Middle frontal gyrus (tissue), 1 donor: ENCODE data around the gene HPCAL1.
"Not testable (repeated sequence)": the region's sequence is repeated elsewhere in the genome, so short reads cannot be mapped to it uniquely, and the experiment has no call there.

Experiments used
- DNase-seq: peaks from one replicate; pipeline ENCODE4 v3.0.0-alpha.2; 2015; ENCODE audit warnings: low spot score; ENCODE audit errors: extremely low spot score

Gene HPCAL1

DNA sequence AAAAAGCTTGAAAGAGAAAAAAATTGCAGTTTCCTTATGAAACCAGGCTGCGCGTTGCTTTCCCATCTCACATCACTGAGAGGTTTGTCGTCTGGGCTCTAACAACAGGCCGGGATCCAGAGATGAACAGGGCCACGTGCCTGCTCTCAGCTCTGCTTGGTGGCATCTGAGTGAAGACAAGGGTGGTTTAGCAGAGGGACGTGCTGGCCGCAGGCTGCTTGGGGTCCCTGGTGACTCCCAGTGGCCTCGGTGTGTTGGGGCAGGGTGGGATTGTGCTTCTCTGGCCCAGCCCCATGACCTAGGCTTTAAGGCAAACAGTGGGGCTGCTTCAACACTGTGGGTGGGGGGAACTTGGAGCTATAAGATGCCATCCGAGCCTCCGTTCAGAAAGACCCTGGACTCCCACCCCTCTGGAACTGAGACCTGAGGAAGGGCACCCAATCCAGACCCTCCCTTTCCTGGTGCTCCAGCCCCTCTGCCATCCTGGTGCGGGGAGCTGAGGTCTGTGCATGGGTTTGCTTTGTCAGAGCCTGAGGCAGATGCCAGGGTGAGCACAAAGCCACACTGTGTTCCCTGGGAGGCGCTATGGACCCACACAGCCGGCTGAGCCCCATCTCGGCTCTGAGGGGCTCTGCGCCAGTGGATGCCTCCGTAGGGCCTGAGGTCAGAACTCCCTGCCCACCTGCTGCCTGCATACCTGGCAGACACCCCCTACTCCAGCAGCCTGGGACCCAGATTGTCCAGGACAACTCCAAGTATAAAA, 18.4 kb upstream of the HPCAL1 start:
- peak; percentile 74 for DNase-seq

DNA sequence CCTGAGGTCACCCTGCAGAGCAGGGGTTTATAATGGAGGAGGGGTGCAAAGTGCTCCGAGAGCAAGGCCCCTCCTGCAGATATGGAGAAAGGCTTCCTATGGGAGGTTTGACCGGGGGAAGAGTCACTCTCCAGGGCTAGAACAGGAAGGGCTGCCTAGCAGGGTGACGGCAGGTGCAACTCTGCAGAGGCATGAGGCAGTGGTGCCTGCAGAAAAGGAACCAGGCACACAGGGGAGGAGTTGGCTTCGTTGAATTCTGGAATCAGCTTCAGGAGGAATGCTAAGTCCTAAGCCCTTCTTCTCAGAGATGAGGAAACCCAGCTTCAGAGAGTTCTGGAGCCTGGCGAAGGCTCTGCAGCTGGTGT, 17.5 kb upstream of the HPCAL1 start:
- no peak for DNase-seq

DNA sequence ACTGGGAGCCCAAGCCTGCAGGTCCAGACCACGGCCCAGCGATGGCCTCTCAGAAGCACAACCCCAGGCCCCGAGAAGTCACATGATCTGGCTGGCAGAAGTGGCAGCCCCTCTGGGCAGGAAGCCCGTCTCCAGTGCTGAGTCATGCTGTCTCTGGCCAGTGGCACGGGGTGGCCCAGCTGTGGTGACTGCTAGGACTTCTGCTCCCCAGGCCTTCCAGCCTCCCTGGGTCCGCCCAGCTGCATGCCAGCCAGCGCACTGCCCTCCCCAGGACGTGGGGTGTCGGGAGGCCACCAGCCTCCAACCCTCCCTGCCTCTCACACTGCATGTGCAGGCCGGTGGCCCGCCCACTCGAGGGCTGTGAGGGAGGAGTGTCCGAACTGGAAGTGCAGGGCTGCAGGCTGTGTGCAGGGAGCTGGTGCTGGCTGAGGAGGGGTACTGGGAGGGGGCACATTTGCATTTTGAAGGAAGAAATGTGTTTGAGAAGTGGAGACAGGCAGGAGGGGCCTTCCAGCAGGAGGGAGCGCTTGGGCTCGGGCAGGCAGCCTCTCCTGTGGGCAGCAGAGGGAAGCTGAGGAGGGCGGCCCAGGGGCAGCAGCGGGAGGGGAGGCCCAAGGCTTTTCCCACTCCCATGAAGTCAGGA, 17.0 kb upstream of the HPCAL1 start:
- DNase-seq: peak; percentile 78

DNA sequence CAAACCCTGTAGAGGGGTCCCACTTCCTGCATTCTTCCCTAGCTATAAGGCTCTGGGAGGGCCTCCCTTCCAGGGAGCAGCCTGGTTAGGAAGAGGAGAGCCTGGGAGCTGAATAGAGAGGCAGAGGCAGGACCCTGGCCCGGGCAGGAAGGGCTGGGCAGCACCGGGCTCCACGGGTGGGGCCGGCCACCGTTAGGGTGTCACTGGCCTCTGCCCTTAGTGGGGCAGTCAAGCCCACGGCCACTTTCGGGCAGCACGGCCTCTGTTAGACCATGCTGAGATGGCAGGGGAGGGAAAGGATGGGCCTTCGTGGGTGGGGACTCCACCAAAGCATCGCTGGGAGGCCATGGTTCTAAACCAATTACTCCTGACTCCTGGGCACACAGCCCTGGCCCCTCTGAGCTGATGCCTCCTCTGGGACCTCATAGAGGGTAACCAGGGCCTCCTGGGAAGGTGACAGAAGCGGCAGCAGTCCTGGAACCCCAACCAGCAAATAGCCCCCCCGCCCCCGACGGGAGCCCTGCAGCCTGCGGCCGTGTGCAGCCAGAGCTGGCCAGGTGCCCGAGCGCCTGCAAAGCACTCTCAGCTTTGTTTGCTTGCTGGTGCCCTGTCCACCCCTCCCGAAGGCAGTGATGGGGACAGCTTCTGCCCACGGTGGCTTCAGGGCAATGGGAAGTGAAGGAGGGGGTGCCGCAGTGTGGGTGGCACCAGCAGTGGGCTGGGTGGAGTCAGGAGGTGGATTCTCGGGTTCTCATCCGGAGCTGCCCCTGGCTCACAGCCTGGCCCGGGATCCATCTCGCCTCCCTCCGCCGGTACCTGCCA, 16.3 kb upstream of the HPCAL1 start:
- no peak for DNase-seq

DNA sequence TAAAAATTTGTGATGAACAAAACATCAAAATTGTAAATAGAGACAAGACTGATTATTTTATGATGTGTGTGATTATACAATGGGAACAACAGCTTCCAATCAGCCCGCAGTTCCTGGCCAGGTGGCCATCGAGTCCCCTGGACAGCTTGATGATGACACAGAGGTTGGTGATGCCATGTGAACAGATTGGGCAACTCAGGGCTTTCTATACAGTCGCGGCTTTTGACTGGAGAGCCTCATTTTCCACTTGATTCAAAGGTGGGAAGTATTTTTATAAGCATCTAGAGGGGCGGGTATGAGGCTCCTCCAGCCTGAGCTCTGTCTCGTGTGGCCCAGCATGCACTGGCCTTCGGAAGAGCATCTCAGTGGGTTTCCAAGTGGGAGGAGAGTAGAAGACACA, 14.9 kb upstream of the HPCAL1 start:
- DNase-seq: no peak

DNA sequence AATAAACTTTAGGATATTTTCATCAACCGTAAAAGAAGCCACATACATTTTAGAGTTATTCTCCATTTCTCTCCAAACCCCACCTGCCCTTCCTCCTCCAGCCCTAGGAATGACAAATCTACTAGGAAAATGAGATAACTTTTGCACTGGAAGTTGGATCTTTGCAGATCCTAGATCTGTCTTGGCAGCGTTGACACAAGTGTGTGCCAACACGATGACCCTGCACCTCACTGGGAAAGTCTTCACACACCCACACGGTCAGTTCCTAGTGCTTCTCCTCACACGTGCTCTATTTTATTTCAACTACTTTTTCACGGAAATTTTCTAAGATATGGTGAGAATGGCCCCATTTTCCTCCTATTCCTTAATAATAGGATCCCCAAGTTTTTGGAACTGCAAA, 14.1 kb upstream of the HPCAL1 start:
- DNase-seq: no peak

DNA sequence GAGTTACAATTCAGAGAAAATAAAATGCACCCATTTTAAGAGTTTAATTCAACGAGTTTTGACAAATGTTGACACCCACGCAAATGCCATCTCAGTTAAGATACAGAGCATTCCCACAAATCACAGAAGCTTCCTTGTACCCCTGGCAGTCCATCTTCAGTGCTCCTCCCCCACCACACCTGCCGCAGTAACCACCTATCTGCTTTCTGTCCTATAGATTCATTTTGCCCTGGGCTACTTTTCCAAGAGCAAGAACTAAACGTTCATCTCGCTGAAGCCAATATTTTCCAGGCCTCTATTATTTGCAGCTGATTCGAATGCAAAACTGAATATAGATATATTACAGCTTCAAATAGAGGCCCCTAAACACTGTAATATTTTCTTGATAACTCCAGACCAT, 13.4 kb upstream of the HPCAL1 start:
- no peak for DNase-seq

DNA sequence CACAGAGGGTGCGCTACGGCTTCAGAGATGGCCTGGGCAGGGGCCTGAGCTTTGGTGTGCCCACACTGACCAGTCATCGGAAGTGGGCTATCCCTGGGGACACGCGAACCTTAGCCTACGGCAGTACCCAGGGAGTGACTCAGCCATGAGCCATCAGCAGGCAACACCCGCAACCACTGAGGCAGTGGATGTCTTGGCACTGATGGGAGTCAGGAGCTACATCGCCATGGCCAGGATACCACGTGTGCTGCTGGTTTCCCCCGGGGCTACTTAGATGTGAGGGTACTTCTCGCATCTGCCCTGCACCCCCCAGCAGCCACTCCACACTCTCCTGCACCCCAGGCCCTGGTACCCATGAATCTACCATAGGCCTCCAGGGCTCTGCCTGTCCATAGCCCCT, 12.8 kb upstream of the HPCAL1 start:
- DNase-seq: no peak

DNA sequence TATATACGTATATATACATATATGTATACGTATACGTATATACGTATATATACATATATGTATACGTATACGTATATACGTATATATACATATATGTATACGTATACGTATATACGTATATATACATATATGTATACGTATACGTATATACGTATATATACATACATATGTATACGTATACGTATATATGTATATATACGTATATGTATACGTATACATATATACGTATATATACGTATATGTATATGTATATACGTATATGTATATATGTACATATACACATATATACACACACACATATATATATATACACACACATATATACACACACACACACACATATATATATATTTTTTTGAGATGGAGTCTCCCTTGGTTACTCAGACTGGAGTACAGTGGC, 11.3 kb upstream of the HPCAL1 start:
- not testable (repeated sequence) for DNase-seq

DNA sequence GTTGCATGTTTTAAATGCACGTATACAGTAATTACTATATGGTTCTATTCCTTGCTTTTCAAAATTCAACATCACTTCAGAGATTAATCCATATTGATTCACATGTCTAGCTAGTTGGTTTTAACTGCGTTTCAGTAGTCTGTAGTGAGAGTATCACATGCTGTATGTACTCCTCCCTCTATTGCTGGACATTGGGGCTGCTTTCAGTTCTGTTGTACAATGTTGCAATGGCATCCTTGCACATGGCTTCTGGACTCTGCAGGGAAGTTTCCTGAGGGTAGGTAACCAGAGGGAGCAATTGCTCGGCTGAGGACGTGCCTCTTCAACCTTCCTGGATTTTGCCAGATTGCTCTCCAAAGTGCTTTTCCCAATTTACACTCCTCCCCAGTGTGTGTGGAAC, 10.7 kb upstream of the HPCAL1 start:
- DNase-seq: no peak

DNA sequence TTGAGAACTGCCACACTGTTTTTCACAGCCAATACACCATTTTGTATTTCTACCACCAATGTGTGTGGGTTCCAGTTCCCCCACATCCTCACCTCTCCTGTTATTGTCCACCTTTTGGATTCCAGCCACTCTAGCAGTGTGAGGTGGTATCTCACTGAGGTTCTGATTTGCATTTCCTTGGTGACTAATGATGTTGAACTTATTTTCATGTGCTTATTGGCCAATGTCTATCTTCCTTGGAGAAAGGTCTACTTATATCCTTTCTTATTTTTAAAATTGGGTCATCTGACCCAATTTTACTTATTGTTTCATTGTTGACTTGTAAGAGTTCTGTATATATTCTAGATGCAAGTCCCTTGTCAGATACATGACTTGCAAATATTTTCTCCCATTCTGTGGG, 9.1 kb upstream of the HPCAL1 start:
- no peak for DNase-seq

DNA sequence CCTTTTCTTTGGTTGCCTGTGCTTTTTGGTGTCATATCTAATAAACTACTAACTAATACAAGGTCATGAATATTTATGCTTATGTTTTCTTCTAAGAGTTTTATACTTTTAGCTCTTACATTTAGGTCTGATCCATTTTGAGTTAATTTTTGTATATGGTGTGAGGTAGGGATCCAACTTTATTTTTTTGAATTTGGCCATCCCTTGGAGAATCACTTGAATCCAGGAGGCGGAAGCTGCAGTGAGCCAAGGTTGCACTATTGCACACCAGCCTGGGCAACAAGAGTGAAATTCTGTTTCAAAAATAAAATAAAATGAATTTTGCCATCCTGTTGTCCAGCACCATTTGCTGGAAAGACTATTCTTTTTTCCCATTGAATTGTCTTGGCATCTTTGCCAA, 8.6 kb upstream of the HPCAL1 start:
- no peak for DNase-seq

DNA sequence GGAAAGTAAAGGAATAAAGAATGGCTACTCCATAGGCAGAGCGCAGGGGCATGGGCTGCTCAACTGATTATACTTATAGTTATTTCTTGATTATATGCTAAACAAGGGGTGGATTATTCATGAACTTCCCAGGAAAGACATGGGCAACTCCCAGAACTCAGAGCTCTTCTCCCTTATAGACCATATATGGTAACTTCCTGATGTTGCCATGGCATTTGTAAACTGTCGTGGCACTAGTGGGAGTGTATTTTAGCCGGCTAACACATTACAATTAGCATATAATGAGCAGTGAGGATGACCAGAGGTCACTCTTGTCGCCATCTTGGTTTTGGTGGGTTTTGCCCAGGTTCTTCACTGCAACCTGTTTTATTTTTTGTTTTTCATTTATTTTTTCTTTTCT, 7.1 kb upstream of the HPCAL1 start:
- not testable (repeated sequence) for DNase-seq

DNA sequence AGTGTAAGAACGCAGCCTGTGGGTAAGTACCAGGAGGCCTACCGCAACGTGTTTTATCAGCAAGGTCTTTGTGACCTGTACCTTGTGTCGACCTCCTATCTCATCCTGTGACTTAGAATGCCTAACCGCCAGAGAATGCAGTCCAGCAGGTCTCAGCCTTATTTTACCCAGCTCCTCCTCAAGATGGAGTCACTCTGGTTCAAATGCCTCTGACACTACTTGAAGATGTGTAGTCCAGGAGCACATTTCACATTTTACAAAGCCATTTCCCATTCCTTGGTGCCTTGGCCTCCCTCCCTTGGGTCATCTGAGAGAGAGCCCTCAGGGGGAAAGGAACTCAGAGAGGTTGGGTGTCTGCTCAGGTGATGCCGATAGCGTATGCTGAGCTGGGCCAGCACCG, 6.6 kb upstream of the HPCAL1 start:
- DNase-seq: no peak

DNA sequence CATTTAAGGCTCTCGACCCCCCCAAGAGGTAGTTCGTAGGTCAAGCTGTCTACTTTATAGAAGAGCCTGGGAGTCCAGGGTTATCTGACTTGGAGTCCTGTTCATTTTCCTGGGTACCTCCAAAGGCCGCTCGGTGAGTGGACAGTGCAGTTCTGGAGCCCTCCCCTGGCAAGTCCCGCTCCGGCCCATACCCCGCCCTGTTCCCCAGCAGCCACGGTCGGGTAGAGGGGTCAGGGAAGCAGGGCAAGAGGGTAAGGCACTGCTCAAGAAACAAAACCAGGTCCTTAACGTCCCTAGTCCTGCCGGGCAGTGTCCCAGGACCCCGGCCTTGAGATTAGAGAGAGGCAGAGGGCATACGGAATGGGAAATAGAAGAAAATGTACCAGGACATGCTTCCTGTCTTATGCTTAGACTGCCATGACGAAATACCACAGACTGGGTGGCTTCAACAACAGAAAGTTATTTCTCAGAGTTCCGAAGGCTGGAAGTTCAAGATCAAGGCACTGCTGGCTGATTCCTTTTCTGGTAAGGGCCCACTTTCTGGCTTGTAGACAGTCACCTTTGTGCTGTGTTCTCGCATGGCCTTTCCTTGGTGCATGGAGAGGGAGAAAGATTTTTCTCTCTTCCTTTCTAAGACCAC, 5.4 kb upstream of the HPCAL1 start:
- no peak for DNase-seq

DNA sequence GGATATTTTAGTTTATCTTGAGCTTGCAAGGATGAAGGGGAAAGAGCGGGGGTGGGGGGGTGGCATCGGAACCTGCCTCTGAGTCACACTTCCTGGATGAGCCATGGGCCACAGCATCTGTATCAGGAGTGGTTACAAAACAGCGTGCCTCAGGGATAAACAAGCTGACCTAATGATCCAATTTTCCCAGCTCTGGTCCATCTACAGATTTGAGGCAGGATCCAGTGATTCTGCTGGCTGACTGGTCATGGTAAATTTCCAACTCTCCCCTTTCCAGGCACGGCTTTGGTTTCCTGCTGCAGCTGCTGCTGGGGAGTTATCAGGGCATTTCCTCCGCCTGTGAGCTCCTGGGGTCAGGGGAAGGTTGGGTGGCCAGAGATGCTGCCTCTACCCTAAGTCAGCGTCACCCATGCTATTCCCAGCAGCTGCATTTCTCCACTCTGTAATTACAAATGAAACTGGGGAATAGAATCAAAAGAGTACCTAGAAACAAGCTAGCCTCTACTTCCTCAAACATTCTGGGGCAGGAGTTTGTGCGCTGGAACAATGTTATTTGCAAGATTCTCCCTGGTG, 4.7 kb upstream of the HPCAL1 start:
- DNase-seq: no peak

DNA sequence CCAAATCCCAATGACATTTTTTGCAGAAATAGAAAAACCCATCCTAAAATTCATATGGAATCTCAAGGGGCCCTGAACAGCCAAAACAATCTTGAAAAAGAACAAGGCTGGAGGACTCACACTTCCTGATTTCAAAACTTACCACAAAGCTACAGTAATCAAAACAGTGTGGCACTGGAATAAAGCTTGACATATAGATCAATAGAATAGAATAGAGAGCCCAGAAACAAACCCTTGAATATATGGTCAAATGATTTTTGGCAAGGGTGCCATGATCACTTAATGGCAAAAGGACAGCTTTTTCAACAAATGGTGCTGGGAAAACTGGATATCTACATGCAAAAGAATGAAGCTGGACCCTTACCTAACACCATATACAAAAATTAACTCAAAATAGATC, 3.9 kb upstream of the HPCAL1 start:
- DNase-seq: not testable (repeated sequence)

DNA sequence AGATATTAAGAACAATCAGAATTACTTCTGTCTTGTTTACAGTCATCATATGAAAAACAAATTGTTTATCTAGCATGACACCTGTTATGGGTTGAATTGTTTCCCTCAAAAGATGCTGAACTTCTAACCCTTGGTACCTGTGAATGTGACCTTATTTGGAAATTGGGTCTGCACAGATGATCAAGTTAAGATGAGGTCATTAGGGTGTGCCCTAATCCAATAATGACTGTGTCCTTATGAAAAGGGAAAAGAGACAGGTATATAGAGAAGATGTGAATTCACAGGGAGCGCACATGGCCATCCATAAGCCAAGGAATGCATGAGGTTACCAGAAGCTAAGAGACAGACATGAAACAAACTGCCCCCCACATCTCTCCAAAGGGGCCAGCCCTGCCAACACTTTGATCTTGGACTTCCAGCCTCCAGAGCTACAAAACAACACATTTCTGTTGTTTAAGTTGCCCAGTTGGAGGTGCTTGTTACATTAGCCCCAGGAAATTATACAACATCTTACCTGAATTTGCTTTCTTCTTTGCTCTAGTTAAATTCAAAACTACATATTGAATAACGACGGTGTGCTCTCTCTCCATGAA, 2.3 kb upstream of the HPCAL1 start:
- DNase-seq: no peak

DNA sequence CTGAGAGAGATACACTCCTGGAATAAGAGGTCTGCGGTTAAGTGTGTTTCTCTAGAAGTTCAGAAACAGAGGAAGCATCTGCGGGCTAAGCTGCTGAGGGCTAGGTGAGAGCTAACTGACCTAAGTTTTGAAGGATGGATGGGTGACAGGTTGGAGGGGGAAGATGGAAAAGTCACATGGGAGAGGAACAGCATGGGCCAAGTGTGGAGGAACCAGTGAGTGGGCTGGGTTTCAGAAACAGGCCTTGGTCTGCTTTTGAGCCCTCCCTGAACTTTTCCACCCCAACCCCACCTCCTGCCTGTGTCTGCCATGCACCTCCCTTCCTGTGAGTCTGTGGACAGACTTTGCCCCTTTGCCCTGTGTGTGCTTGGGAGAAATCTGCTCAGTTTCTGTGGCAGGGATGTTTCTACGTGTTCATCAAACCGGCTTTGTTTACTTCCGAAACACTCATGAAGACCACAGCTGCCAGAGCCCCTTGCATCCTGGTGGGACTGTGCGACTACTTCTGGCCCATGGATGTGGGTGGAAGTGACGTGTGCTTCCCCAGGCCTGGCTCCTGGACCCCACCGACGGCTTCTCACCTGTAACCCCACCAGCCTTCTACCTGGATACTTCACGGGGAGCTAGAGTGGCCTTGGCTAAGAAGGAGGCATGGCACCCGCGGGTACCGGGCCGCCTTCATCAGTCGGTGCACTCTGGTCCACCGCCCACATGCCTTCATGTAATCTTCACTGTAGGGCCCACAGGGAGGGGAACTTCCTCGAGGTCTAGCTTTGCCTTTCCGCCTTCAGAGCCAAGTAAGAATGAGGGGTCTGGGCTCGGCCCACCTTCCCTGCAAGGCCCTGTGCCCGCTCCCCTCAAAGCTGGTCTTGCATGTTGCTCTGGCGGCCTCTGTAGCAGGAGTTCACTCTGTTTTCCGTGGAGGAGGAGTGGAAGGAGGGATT, 1.4 kb upstream of the HPCAL1 start:
- no peak for DNase-seq

DNA sequence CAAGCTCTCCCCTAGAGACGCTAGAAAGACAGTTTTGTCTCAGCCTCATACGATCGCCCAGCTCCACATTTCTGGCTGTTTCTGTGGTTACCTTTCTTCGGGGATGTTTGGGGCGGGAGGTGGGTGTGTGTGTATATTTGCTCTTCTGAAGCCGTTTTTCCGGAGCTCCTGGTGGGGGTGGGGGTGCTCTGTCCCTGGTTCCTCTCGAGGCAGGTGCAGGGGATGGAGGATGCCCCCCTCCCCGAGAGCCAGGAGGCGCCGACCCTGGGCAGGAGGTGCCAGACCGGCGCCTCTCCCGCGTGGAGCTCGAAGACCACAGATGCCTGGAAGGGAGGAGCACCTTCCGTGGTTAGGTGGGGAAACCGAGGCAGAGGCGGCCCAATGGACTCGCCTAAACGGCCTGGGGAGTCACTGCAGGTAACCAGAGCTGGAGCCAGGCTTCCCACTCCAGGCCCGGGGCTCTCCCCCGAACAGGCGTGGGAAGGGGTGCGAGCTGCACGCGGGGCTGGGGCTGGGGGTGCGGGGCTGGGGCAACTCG, 694 bp upstream of the HPCAL1 start:
- DNase-seq: no peak
